CD4-positive, alpha-beta memory T cell (primary cell): Measurements from ENCODE around the gene HS6ST3. TPM values are rescaled to one million over a fixed set of nuclear protein-coding genes. Genes with fewer than 3 reads are reported as not detected.

Source experiments
- CTCF ChIA-PET: fragments of 350-600 bp; sonication (Branson Sonifier 250); formaldehyde crosslinking; loops from one replicate; lab custom pipeline; 2021; ENCODE audit warnings: inconsistent platforms; ENCODE audit not compliant: partially characterized antibody; lab: Charles Lee
- POLR2A ChIA-PET: fragments of 350-600 bp; sonication (Branson Sonifier 250); formaldehyde crosslinking; loops from one replicate; lab custom pipeline; 2021; ENCODE audit not compliant: partially characterized antibody; lab: Charles Lee
- DNase-seq, 5 donors: peaks; one replicate each; pipeline versions ENCODE4 v3.0.0 to v3.0.0-alpha.2; 2020 to 2022; ENCODE audit warnings: mixed read lengths in 1 of 5
- H3K27ac ChIP-seq: one replicate; pipeline ENCODE4 v1.7.0; 2013; ENCODE audit warnings: low read depth, low read length
- H3K27me3 ChIP-seq: 2 replicates; pipeline ENCODE4 v1.7.0; 2013; ENCODE audit warnings: mild to moderate bottlenecking, low read length, moderate library complexity; ENCODE audit not compliant: insufficient read depth
- H3K36me3 ChIP-seq: 2 replicates; pipeline ENCODE4 v1.7.0; 2013; ENCODE audit warnings: mild to moderate bottlenecking, low read length, moderate library complexity; ENCODE audit not compliant: insufficient read depth
- H3K4me1 ChIP-seq: 2 replicates; pipeline ENCODE4 v1.7.0; 2013; ENCODE audit warnings: mild to moderate bottlenecking, low read length, moderate library complexity; ENCODE audit not compliant: insufficient read depth
- H3K4me3 ChIP-seq, 2 donors: one replicate each; pipeline ENCODE4 v1.7.0; 2013; ENCODE audit warnings: low read length in 2 of 2, mild to moderate bottlenecking in 1 of 2
- H3K9me3 ChIP-seq, 2 donors: one replicate each; pipeline ENCODE4 v1.7.0; 2013; ENCODE audit warnings: low read length in 2 of 2, control low read depth in 1 of 2; ENCODE audit not compliant: control insufficient read depth in 1 of 2
- H3K27ac Mint-ChIP-seq, 7 donors: one replicate each; pipeline ENCODE4 v1.8.0; 2020 to 2021; ENCODE audit warnings: mixed read lengths in 7 of 7, mild to moderate bottlenecking in 6 of 7, inconsistent platforms in 3 of 7, moderate library complexity in 3 of 7
- H3K27me3 Mint-ChIP-seq, 2 donors: one replicate each; pipeline ENCODE4 v1.8.0; 2020 to 2021; ENCODE audit warnings: mixed read lengths in 2 of 2
- H3K36me3 Mint-ChIP-seq, 2 donors: one replicate each; pipeline ENCODE4 v1.8.0; 2020 to 2021; ENCODE audit warnings: mixed read lengths in 2 of 2, inconsistent platforms in 1 of 2, mild to moderate bottlenecking in 1 of 2
- H3K4me1 Mint-ChIP-seq, 4 donors: one replicate each; pipeline ENCODE4 v1.8.0; 2020 to 2021; ENCODE audit warnings: mixed read lengths in 4 of 4, mild to moderate bottlenecking in 1 of 4
- H3K4me3 Mint-ChIP-seq, 8 donors: one replicate each; pipeline ENCODE4 v1.8.0; 2020 to 2021; ENCODE audit warnings: mixed read lengths in 8 of 8, mild to moderate bottlenecking in 7 of 8, moderate library complexity in 6 of 8, inconsistent platforms in 3 of 8
- H3K9me3 Mint-ChIP-seq, 8 donors: one replicate each; pipeline ENCODE4 v1.8.0; 2020 to 2021; ENCODE audit warnings: mixed read lengths in 8 of 8, mild to moderate bottlenecking in 5 of 8, inconsistent platforms in 3 of 8, moderate library complexity in 1 of 8
- intact Hi-C: fragments of 100-400 bp; cut with micrococcal nuclease; formaldehyde crosslinking; loops from one replicate; pipeline ENCODE4 v1.15.1; 2023
- polyA plus RNA-seq, 2 donors: library from polyadenylated mRNA; unstranded; fragments of 300-500 nt; fragmentation: Illumina TruSeq; gene quantifications; one replicate each; pipeline ENCODE4 v1.2.3, GENCODE V29; 2021
- total RNA-seq, 2 experiments: library from RNA; stranded (reverse); gene quantifications; one replicate each; pipeline ENCODE4 v1.2.3, GENCODE V29; 2021

HS6ST3 gene
- total and polyA plus RNA-seq, 4 experiments from 2014 or later: not detected

DNA sequence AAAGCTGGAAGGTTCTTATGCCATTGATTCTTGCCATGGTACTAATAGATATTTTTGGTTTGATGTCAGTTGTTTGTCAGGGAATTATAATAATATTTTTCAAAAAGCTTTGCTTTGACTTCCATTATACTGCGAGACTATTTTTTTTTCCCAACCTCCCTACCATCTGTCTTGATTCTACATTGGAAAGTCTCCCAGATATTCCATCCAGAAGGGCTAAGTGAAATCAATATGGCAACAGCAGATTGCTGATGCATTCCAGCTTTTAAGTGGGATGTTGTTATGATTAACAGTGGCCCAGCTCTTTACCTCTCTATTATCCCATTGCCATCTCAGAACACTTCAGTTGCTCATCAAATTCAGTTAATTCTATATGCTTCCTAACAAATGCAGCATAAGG is 657.0 kb downstream of the HS6ST3 start:
- H3K9me3 Mint-ChIP-seq: peaks cover 0 to 9% (median 3%) of the 10 kb centered on the region in 8 donors
- H3K27me3 ChIP-seq: no peaks in the 10 kb centered on the region
- H3K27me3 Mint-ChIP-seq: no peaks in the 10 kb centered on the region
- H3K4me1 ChIP-seq: no peaks in the 10 kb centered on the region
- no peak overlapping the region for H3K4me3 ChIP-seq
- POLR2A ChIA-PET: no interaction called here
- intact Hi-C loops: no loop called here
- no peaks in the 10 kb centered on the region for H3K36me3 ChIP-seq
- no peak for DNase-seq
- H3K27ac ChIP-seq: no peak overlapping the region
- no peaks in the 10 kb centered on the region for H3K36me3 Mint-ChIP-seq
- no peaks in the 10 kb centered on the region for H3K4me1 Mint-ChIP-seq
- CTCF ChIA-PET: interaction anchor here (1.2 kb wide), 1 partner anchor 9 kb away, joined by 3 read pairs; no protein-coding TSS in a partner anchor
- no peaks in the 10 kb centered on the region for H3K9me3 ChIP-seq
- no peak overlapping the region for H3K4me3 Mint-ChIP-seq
- H3K27ac Mint-ChIP-seq: no peak overlapping the region

DNA sequence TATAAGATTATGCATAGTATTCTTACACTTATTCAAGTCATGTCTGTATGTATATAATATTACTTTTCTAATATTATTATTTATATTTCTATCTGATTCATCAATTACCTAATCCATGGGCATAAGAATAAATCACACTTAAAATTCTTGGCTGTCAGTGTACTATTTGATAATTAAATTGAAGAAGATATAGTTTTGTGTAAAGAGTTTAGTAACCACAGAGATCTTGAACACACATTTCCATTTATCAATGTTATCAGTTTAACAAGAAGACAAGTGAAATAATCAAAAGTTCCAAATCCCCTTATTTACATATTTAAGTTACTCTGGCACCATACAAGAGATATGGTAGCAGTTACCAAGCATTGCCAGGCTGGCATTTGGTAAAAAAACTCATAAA is 659.9 kb downstream of the HS6ST3 start:
- CTCF ChIA-PET: no interaction called here
- Histone ChIP-seq H3K27me3 (no peaks in the 10 kb centered on the region), H3K27ac (no peak overlapping the region), H3K9me3 (no peaks in the 10 kb centered on the region), H3K4me1 (no peaks in the 10 kb centered on the region), H3K36me3 (no peaks in the 10 kb centered on the region), H3K4me3 (no peak overlapping the region)
- DNase-seq: no peak
- intact Hi-C loops: no loop called here
- POLR2A ChIA-PET: no interaction called here
- H3K4me1 Mint-ChIP-seq: no peaks in the 10 kb centered on the region
- H3K27ac Mint-ChIP-seq: no peak overlapping the region
- no peaks in the 10 kb centered on the region for H3K36me3 Mint-ChIP-seq
- H3K27me3 Mint-ChIP-seq: no peaks in the 10 kb centered on the region
- H3K4me3 Mint-ChIP-seq: no peak overlapping the region
- peaks cover 0 to 5% (median under 1%) of the 10 kb centered on the region in 8 donors for H3K9me3 Mint-ChIP-seq

DNA sequence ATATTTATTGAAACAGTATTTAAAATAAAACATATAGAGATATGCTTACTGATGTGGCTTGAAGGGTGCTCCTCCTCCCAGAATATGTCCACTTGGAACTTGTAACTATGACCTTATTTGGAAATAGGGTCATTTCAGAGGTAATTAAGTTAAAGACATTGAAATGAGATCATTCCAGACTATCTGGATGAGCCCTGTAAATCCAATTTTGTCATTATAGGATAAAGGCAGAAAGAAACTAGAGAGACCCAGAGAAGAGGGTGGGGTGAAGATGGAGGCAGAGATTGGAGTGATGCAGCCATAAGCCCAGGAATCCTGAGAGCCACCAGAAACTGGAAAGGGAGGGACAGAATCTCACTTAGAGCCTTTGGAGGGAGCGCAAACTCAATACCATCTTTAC is 661.2 kb downstream of the HS6ST3 start:
- no peaks in the 10 kb centered on the region for H3K4me1 Mint-ChIP-seq
- H3K9me3 ChIP-seq: no peaks in the 10 kb centered on the region
- no peak overlapping the region for H3K4me3 ChIP-seq
- POLR2A ChIA-PET: no interaction called here
- CTCF ChIA-PET: no interaction called here
- H3K27me3 Mint-ChIP-seq: no peaks in the 10 kb centered on the region
- intact Hi-C loops: no loop called here
- no peaks in the 10 kb centered on the region for H3K36me3 ChIP-seq
- H3K36me3 Mint-ChIP-seq: no peaks in the 10 kb centered on the region
- no peaks in the 10 kb centered on the region for H3K27me3 ChIP-seq
- H3K9me3 Mint-ChIP-seq: peaks cover 0 to 5% (median under 1%) of the 10 kb centered on the region in 8 donors
- H3K4me3 Mint-ChIP-seq: no peak overlapping the region
- no peak overlapping the region for H3K27ac ChIP-seq
- no peak for DNase-seq
- H3K27ac Mint-ChIP-seq: no peak overlapping the region
- H3K4me1 ChIP-seq: no peaks in the 10 kb centered on the region

DNA sequence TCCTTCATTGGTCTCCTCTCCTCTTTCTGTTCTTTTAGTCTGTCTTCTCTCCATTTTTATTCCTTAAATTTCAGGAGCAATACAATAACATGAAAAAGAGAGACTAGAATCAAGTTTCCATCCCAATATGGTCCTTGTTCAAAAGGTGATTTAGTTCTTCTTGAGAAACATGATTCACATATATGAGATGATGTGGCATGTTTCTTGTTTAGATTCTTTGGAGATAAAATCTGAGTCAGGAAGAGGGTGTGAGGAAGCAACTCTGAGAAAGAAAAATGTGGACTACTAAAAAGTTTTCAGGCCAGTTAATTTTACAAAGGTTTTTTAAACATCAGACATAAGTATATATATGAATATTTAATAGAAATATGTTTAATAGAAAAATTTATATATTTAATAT is 673.0 kb downstream of the HS6ST3 start:
- peaks cover 0 to 4% (median 1%) of the 10 kb centered on the region in 8 donors for H3K9me3 Mint-ChIP-seq
- no peak overlapping the region for H3K4me3 ChIP-seq
- H3K36me3 ChIP-seq: no peaks in the 10 kb centered on the region
- H3K27me3 Mint-ChIP-seq: no peaks in the 10 kb centered on the region
- H3K4me1 Mint-ChIP-seq: no peaks in the 10 kb centered on the region
- no peaks in the 10 kb centered on the region for H3K4me1 ChIP-seq
- H3K27ac ChIP-seq: no peak overlapping the region
- no peaks in the 10 kb centered on the region for H3K36me3 Mint-ChIP-seq
- no peaks in the 10 kb centered on the region for H3K27me3 ChIP-seq
- H3K4me3 Mint-ChIP-seq: no peak overlapping the region
- ChIA-PET CTCF (no interaction called here), POLR2A (no interaction called here)
- H3K9me3 ChIP-seq: no peaks in the 10 kb centered on the region
- H3K27ac Mint-ChIP-seq: peak overlapping the region in 1 of 7 donors; percentile 24
- intact Hi-C loops: no loop called here
- DNase-seq: no peak

DNA sequence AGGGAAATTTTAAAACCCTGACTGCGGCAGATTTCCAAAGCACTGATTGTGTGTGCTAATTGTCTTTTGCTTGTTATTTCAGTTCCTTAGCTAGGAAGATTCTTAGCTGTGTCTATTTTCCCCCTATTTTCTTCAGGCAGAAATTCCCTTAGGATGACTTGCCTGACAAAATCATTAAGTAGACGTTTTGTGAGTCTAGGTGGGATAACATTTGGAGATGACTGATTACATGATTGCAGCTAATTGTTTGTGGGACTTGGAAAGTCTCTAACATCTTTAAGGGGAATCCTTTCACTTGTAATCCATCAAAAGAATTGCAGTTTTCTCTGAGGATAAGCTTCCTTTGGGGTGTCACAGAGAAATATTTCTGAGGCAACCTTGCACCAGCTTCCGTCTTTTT is 676.4 kb downstream of the HS6ST3 start:
- Mint-ChIP-seq H3K9me3 (peaks cover 0 to 6% (median 2%) of the 10 kb centered on the region in 8 donors), H3K27ac (no peak overlapping the region), H3K4me1 (no peaks in the 10 kb centered on the region), H3K27me3 (no peaks in the 10 kb centered on the region), H3K36me3 (no peaks in the 10 kb centered on the region), H3K4me3 (no peak overlapping the region)
- DNase-seq: no peak
- CTCF ChIA-PET: interaction anchor here (0.9 kb wide), 1 partner anchor 17 kb away, joined by 3 read pairs; no protein-coding TSS in a partner anchor
- POLR2A ChIA-PET: no interaction called here
- Histone ChIP-seq H3K36me3 (no peaks in the 10 kb centered on the region), H3K27me3 (no peaks in the 10 kb centered on the region), H3K9me3 (no peaks in the 10 kb centered on the region), H3K27ac (no peak overlapping the region), H3K4me3 (no peak overlapping the region), H3K4me1 (no peaks in the 10 kb centered on the region)
- intact Hi-C loops: no loop called here

DNA sequence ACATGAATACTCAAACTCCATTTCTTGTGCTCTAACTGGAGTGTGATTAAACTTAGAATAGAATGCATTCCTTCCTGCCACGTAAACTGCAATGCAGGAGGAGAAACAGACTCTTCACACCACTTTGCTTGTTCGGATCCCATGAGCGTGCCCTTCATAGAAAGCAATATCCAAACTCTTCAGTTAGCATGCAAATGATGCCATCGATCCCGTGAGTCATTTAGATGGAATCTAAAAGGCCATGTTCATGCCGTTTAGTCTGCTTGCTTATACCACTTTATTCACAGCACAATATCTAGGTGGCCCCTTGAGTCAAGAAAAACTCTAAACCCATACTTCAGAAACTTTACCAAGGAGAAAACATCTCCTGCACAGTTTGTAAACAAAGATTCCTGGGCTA is 678.6 kb downstream of the HS6ST3 start:
- intact Hi-C loops: no loop called here
- H3K9me3 ChIP-seq: no peaks in the 10 kb centered on the region
- Mint-ChIP-seq H3K4me3 (no peak overlapping the region), H3K9me3 (peaks cover 0 to 4% (median 3%) of the 10 kb centered on the region in 8 donors), H3K36me3 (no peaks in the 10 kb centered on the region), H3K4me1 (no peaks in the 10 kb centered on the region), H3K27ac (no peak overlapping the region), H3K27me3 (no peaks in the 10 kb centered on the region)
- H3K27me3 ChIP-seq: no peaks in the 10 kb centered on the region
- no peaks in the 10 kb centered on the region for H3K36me3 ChIP-seq
- no peaks in the 10 kb centered on the region for H3K4me1 ChIP-seq
- no peak for DNase-seq
- ChIA-PET POLR2A (no interaction called here), CTCF (no interaction called here)
- no peak overlapping the region for H3K4me3 ChIP-seq
- no peak overlapping the region for H3K27ac ChIP-seq

DNA sequence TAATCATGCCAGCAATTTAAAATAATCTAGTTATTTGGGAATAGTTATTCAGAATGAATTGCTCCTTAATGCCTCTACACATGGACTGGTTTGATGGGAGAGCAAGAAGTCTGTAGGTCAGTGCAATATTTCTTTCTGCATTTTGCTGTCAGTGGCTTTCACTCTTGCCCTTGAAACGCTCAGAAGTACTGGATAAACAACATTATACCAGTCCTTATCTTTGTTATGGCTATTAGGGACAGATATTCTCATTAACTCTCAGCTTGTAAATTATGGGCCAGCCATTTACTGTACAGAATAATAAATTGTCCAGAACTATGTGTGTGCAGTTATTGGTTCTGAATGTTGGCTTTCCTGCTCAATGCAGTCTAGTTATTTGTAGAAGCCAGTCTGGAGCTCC is 680.0 kb downstream of the HS6ST3 start:
- Mint-ChIP-seq H3K36me3 (no peaks in the 10 kb centered on the region), H3K27ac (no peak overlapping the region), H3K4me1 (no peaks in the 10 kb centered on the region), H3K9me3 (peaks cover 0 to 9% (median 3%) of the 10 kb centered on the region in 8 donors), H3K27me3 (no peaks in the 10 kb centered on the region), H3K4me3 (no peak overlapping the region)
- Histone ChIP-seq H3K4me3 (no peak overlapping the region), H3K36me3 (no peaks in the 10 kb centered on the region), H3K27me3 (no peaks in the 10 kb centered on the region), H3K4me1 (no peaks in the 10 kb centered on the region), H3K9me3 (no peaks in the 10 kb centered on the region), H3K27ac (no peak overlapping the region)
- intact Hi-C loops: no loop called here
- POLR2A ChIA-PET: no interaction called here
- CTCF ChIA-PET: no interaction called here
- DNase-seq: no peak
